GM19467 (cell line): ENCODE results near the gene TSPAN4.

Experiments
- ATAC-seq: cut with Tn5 transposase; IDR thresholded peaks from one replicate; pipeline ENCODE4 v1.9.1; 2021; ENCODE audit warnings: mild to moderate bottlenecking, moderate library complexity; ENCODE audit not compliant: unreplicated experiment

TSPAN4 gene

GRCh38 chr11:833114-833791, 9.4 kb upstream of the TSPAN4 start:
- ATAC-seq, result no peak

DNA sequence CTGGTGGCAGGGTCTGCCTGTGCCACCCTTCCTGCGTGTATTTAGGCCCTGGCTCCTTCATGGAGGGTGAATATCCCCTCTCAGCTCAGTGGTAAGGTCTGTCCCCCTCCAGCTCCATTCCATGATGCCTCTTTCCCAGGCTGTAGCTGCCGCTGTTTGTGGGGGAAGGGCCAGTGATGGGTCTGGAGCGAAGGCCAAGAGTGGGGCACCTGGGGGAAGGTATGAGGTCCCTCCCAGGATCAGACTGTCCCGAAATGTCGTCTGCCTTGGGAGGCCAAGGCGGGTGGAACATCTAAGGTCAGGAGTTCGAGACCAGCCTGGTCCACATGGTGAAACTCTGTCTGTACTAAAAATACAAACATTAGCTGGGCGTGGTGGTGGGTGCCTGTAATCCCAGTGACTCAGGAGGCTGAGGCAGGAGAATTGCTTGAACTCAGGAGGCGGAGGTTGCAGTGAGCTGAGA, 8.8 kb upstream of the TSPAN4 start:
- ATAC-seq, result no peak

- no peak for ATAC-seq
These were observed 8.0 kb upstream of the TSPAN4 start for GRCh38 chr11:834371-835316.

- ATAC-seq, result no peak
These were observed 6.4 kb upstream of the TSPAN4 start for GRCh38 chr11:836274-836673.

GRCh38 chr11:836700-837099, 6.0 kb upstream of the TSPAN4 start:
- ATAC-seq, result no peak

GRCh38 chr11:837189-837989, 5.3 kb upstream of the TSPAN4 start:
- ATAC-seq, result no peak

- no peak for ATAC-seq
These were observed 4.7 kb upstream of the TSPAN4 start for GRCh38 chr11:837990-838307.

- no peak for ATAC-seq
These were observed 4.0 kb upstream of the TSPAN4 start for GRCh38 chr11:838441-839279.

DNA sequence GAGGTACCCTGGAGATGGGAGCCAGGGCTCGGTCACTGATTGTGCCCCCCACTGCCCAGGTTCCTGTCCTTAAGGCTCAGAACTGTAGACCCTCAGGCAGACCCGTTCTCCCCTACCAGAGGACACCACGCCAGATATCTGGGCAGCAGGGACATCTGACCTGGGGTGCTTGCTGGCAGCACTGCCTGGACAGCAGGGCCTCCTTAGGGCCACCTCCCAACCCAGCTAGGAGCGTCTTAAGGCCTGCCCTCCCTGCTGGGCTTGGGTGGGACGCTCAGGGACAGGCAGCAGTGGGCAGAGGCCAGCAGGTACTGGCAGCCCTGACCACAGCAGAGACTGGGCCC, 3.4 kb upstream of the TSPAN4 start:
- no peak for ATAC-seq

- ATAC-seq, result no peak
These were observed 2.6 kb upstream of the TSPAN4 start for GRCh38 chr11:839875-840617.

- no peak for ATAC-seq
These were observed 677 bp upstream of the TSPAN4 start for GRCh38 chr11:841981-842369.

DNA sequence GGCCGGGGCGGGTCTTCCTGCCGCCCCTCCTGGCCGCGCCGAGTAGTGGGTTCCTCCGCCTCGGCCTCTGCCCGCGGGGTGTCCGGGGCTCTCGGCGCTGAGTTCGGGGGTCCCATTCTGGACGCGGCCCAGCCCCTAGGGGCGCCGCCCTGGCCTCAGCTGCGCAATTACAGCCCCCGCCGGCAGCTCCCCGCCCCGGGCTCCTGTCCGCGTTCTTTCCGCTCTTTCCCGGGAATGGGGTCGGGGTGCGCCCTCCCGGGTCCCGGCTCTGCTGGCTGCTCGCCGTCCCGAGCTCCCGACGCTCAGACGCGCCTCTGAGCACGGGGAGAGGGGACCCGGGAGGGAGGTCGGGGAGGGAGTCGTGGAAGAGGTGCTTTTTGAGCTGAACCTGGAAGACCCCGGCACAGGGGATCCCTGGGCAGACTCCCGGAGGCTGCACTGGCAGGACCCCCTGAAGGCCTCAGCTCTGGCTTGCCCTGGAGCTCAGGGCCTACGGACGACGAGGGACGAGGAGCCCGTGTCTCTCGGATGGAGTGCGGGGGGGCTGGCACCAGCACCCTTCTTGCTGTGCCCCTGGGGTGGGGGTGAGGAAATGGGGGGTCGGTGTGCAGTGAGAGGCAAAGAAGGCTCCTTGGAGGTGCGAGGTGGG, 558 bp downstream of the TSPAN4 start:
- no peak for ATAC-seq

GRCh38 chr11:843818-844692, 1.4 kb downstream of the TSPAN4 start:
- ATAC-seq, result no peak

GRCh38 chr11:844693-845644, 2.3 kb downstream of the TSPAN4 start:
- ATAC-seq, result no peak

DNA sequence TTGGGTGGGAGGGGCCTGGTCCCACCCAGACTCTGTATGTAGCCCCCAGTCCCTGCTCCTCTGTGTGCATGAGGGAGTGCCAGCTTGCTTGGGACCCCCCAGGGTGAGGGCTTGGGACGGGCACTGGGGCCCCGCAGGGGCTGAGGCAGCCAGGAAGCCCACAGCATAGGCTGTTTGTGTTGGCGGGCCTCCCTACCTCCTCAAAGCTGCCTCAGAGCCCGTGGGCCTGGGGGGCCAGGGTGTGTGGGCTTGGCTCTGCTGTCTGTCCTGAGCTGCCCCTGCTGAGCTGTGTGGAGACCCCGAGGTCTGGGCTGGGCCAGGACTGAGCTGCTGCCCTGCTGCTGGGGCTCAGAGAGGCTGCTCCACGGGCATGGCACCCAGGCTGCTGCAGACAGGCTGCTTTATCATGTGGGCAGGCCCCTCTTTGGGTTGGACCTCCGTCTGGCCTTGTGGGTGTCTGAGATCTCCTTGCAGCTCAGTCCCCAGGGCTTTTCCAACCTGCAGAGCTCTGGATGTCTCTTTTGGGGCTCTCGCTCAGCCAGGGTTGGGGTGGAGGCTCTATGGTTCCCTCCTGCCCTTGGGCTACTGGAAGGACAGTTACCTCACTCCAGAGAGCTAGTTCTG, 3.3 kb downstream of the TSPAN4 start:
- ATAC-seq, result no peak

GRCh38 chr11:846496-847098, 3.9 kb downstream of the TSPAN4 start:
- ATAC-seq, result no peak

DNA sequence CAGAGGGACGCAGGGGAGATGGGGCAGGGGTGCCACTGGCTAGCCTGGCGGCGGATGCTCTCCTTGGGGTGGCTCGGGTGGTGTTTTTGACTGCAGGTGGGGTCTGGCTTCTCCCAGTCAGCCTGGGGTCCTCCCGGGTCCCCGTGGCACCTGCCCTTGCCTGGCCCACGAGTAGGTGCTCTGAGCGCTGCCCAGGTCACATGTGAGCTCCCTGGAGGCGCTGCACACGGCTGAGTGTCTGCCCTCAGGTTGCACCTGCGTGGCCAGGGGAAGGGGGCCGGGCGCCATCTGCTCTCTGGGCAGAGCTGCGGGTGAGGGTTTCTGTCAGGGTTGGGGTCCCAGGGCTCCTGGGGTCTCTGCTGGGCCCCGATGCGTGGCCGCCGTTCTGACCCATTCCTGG, 5.2 kb downstream of the TSPAN4 start:
- ATAC-seq, result no peak
